HL-60 (cell line): ENCODE results near the gene OR7D2.

Source experiments
- DNase-seq, 2 experiments: peaks; one replicate each; pipeline ENCODE4 v3.0.0-alpha.2; 2010 to 2020; ENCODE audit warnings: low read depth in 1 of 2, low spot score in 1 of 2
- H3K27ac ChIP-seq: fragments of 250-450 bp; sonication (Bioruptor Pico); replicated peaks from 2 replicates; pipeline ENCODE4 v1.5.1; 2020; ENCODE audit warnings: mild to moderate bottlenecking, moderate library complexity
- H3K27me3 ChIP-seq: fragments of 250-450 bp; sonication (Bioruptor Pico); 2 replicates; pipeline ENCODE4 v1.5.1; 2021; ENCODE audit warnings: mild to moderate bottlenecking, moderate library complexity; ENCODE audit not compliant: insufficient read depth, poor library complexity, severe bottlenecking
- H3K4me3 ChIP-seq: replicated peaks from 2 replicates; pipeline ENCODE4 v1.5.1; 2011; ENCODE audit warnings: mild to moderate bottlenecking, control low read depth, low read length; ENCODE audit not compliant: insufficient read depth
- CTCF ChIP-seq: IDR thresholded peaks from one replicate; pipeline ENCODE4 v1.5.1; 2011; ENCODE audit warnings: low read length, control low read depth, inconsistent platforms; ENCODE audit not compliant: insufficient read depth
- GABPA ChIP-seq: IDR thresholded peaks from 2 replicates; pipeline ENCODE4 v1.6.1; 2012; ENCODE audit warnings: low read depth
- POLR2AphosphoS5 ChIP-seq: IDR thresholded peaks from 2 replicates; pipeline ENCODE4 v1.6.1; 2012; ENCODE audit warnings: low read depth
- REST ChIP-seq: IDR thresholded peaks from 2 replicates; pipeline ENCODE4 v1.6.1; 2012; ENCODE audit warnings: low read depth; ENCODE audit not compliant: insufficient replicate concordance
- SPI1 ChIP-seq: IDR thresholded peaks from 2 replicates; pipeline ENCODE4 v1.6.1; 2012; ENCODE audit warnings: low read depth, mild to moderate bottlenecking, borderline replicate concordance

The OR7D2 gene

GRCh38 chr19:9219489-9219888 lies 40.7 kb downstream of the OR7D2 start, which contains the start of gene OR7D4:
TSS of gene OR7D4 (minus strand) at chr19:9219589. CDS start at chr19:9214837, 4,752 bp downstream.
- H3K4me3 ChIP-seq: no peak within 1 kb of the TSS
- no peak within 1 kb of the TSS for H3K27ac ChIP-seq
- TF ChIP-seq POLR2AphosphoS5: no peak
- TF ChIP-seq REST: no peak
- no peak for TF ChIP-seq CTCF
- no peak for TF ChIP-seq GABPA
- no peak for TF ChIP-seq SPI1
- H3K27me3 ChIP-seq: no peaks in the 10 kb centered on the region
- DNase-seq: no peak
